ENCODE measurements around the gene SHOX.

The SHOX gene

GRCh38 chrX:672931-673330 lies 42.3 kb downstream of the SHOX start:
- no peaks in the 10 kb centered on the region for H3K27me3 ChIP-seq (ENCODE audit: control insufficient read depth, low read length)

GRCh38 chrX:675279-675954 lies 44.8 kb downstream of the SHOX start:
- Histone ChIP-seq H3K36me3 (ENCODE audit: control insufficient read depth, low read length) (no peaks in the 10 kb centered on the region), H3K27ac (ENCODE audit: low read depth, low read length) (no peak overlapping the region), H3K4me2 (ENCODE audit: low read length) (no peak overlapping the region), H3K9me2 (replicated peaks; ENCODE audit: control insufficient read depth, low read length) (no peaks in the 10 kb centered on the region), H3K4me1 (ENCODE audit: control insufficient read depth, low read length) (no peaks in the 10 kb centered on the region), H3K4me3 (ENCODE audit: low read length) (no peak overlapping the region), H3K79me2 (ENCODE audit: control insufficient read depth, low read length) (no peaks in the 10 kb centered on the region), H3K9me3 (ENCODE audit: control insufficient read depth, insufficient read depth, low read length) (peaks cover 10% of the 10 kb centered on the region; the same call in 1 of the 2 replicates), H3F3A (ENCODE audit: control insufficient read depth, insufficient read depth) (no peaks in the 10 kb centered on the region), H3K27me3 (ENCODE audit: control insufficient read depth, low read length) (no peaks in the 10 kb centered on the region), H4K20me1 (ENCODE audit: control insufficient read depth, insufficient read depth, low read depth, low read length) (no peaks in the 10 kb centered on the region)
- TF ChIP-seq CTCF (IDR thresholded peaks at IDR 0.05; ENCODE audit: low read depth, low read length, poor library complexity, severe bottlenecking) (no peak), EZH2phosphoT487 (IDR thresholded peaks at IDR 0.05; ENCODE audit: borderline replicate concordance, low read length) (no peak)

More at GRCh38 chrX:672931-673330, 42.3 kb downstream of the SHOX start:
- Histone ChIP-seq H3K4me2 (ENCODE audit: low read length) (no peak overlapping the region), H3F3A (ENCODE audit: control insufficient read depth, insufficient read depth) (no peaks in the 10 kb centered on the region), H3K36me3 (ENCODE audit: control insufficient read depth, low read length) (no peaks in the 10 kb centered on the region), H4K20me1 (ENCODE audit: control insufficient read depth, insufficient read depth, low read depth, low read length) (no peaks in the 10 kb centered on the region), H3K9me3 (ENCODE audit: control insufficient read depth, insufficient read depth, low read length) (no peaks in the 10 kb centered on the region), H3K4me1 (ENCODE audit: control insufficient read depth, low read length) (no peaks in the 10 kb centered on the region), H3K27ac (ENCODE audit: low read depth, low read length) (no peak overlapping the region), H3K79me2 (ENCODE audit: control insufficient read depth, low read length) (no peaks in the 10 kb centered on the region), H3K9me2 (replicated peaks; ENCODE audit: control insufficient read depth, low read length) (no peaks in the 10 kb centered on the region), H3K4me3 (ENCODE audit: low read length) (no peak overlapping the region)
- TF ChIP-seq CTCF (IDR thresholded peaks at IDR 0.05; ENCODE audit: low read depth, low read length, poor library complexity, severe bottlenecking) (no peak), EZH2phosphoT487 (IDR thresholded peaks at IDR 0.05; ENCODE audit: borderline replicate concordance, low read length) (no peak)

GRCh38 chrX:675955-676295 lies 45.3 kb downstream of the SHOX start:
- no peak overlapping the region for H3K27ac ChIP-seq (ENCODE audit: low read depth, low read length)
- no peaks in the 10 kb centered on the region for H4K20me1 ChIP-seq (ENCODE audit: control insufficient read depth, insufficient read depth, low read depth, low read length)
- TF ChIP-seq CTCF (IDR thresholded peaks at IDR 0.05; ENCODE audit: low read depth, low read length, poor library complexity, severe bottlenecking) (no peak), EZH2phosphoT487 (IDR thresholded peaks at IDR 0.05; ENCODE audit: borderline replicate concordance, low read length) (no peak)
- no peak overlapping the region for H3K4me2 ChIP-seq (ENCODE audit: low read length)
- H3K36me3 ChIP-seq (ENCODE audit: control insufficient read depth, low read length), result no peaks in the 10 kb centered on the region
- H3K4me3 ChIP-seq (ENCODE audit: low read length), result no peak overlapping the region
- H3K9me2 ChIP-seq (replicated peaks; ENCODE audit: control insufficient read depth, low read length), result no peaks in the 10 kb centered on the region
- no peaks in the 10 kb centered on the region for H3K79me2 ChIP-seq (ENCODE audit: control insufficient read depth, low read length)
- H3F3A ChIP-seq (ENCODE audit: control insufficient read depth, insufficient read depth), result no peaks in the 10 kb centered on the region
- no peaks in the 10 kb centered on the region for H3K27me3 ChIP-seq (ENCODE audit: control insufficient read depth, low read length)
- no peaks in the 10 kb centered on the region for H3K4me1 ChIP-seq (ENCODE audit: control insufficient read depth, low read length)
- H3K9me3 ChIP-seq (ENCODE audit: control insufficient read depth, insufficient read depth, low read length), result peaks cover 10% of the 10 kb centered on the region; the same call in 1 of the 2 replicates

All from DOHH2 (cell line).